ENCODE data around the gene SCNN1A. TPM values are rescaled to one million over a fixed set of nuclear protein-coding genes. Genes with fewer than 3 reads are reported as not detected.

Gene SCNN1A
- total and polyA plus RNA-seq, 2 donors (not counting 1 experiment from before 2014, with no cell fraction given): 0.20 TPM; not detected in 1

DNA sequence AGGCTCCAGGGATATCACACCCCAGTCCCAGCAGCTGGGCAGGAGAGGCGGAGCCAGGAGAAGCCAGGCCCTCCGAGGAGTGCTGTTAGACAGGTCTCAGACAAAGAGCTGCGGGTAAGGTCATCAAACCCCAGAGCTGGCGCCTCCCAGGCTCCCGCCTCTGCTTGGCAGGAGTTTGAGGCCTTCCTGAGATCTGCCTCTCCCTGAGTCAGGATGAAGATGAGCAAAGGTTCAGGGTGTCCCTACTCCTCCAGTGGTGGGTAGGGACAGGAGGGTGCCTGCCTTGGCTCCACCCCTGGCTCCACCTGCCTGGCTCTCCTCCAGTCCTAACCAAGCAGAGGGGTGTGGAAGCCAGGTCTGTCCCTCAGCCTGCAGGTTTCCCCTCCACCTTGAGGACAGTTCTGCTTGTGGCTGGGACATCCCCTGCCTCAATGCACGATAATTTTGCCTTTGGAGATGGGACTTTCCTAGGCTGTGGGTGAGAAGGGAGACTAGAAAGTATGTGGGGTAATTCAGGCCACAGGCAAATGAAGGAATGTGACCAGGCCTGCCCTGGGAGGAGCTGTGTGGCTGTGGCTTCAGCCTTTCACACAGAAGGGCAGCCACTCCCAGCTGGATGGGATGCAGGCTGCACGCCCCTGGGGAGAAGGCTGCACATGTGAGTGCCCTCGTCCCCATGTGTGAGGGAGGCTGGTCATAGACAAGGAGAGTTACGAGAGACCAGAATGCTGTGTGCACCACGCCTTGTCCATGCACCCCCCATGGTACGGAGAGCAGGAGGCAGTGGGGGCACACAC is 62.6 kb downstream of the SCNN1A start:
- H3K9ac ChIP-seq (ENCODE audit: low read length): no peak overlapping the region
- ChIA-PET POLR2A (no interaction called here), CTCF (no interaction called here)
- H3K27me3 Mint-ChIP-seq: peaks cover 58% of the 10 kb centered on the region
- no peak for ATAC-seq (ENCODE audit: low read depth)
- H3K4me2 ChIP-seq (replicated peaks; ENCODE audit: low read depth, low read length, poor library complexity, severe bottlenecking): no peak overlapping the region
- no peaks in the 10 kb centered on the region for H4K20me1 ChIP-seq (ENCODE audit: control insufficient read depth, insufficient read depth, low read length, poor library complexity, severe bottlenecking)
- H3K4me1 Mint-ChIP-seq: no peaks in the 10 kb centered on the region
- H3K27ac ChIP-seq (ENCODE audit: low read length in 2 of 2): no peak overlapping the region
- H3K9me3 Mint-ChIP-seq (ENCODE audit: insufficient read depth): no peaks in the 10 kb centered on the region
- no peak overlapping the region for H3K4me3 Mint-ChIP-seq
- intact Hi-C loops (cut with micrococcal nuclease): no loop called here
- TF ChIP-seq, protein P1, sequence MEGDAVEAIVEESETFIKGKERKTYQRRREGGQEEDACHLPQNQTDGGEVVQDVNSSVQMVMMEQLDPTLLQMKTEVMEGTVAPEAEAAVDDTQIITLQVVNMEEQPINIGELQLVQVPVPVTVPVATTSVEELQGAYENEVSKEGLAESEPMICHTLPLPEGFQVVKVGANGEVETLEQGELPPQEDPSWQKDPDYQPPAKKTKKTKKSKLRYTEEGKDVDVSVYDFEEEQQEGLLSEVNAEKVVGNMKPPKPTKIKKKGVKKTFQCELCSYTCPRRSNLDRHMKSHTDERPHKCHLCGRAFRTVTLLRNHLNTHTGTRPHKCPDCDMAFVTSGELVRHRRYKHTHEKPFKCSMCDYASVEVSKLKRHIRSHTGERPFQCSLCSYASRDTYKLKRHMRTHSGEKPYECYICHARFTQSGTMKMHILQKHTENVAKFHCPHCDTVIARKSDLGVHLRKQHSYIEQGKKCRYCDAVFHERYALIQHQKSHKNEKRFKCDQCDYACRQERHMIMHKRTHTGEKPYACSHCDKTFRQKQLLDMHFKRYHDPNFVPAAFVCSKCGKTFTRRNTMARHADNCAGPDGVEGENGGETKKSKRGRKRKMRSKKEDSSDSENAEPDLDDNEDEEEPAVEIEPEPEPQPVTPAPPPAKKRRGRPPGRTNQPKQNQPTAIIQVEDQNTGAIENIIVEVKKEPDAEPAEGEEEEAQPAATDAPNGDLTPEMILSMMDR (IDR thresholded peaks at IDR 0.05): no peak
- H2AFZ ChIP-seq (ENCODE audit: insufficient read depth, low read depth, low read length, poor library complexity, severe bottlenecking): no peak overlapping the region
- WGBS (ENCODE audit: insufficient coverage): 89% methylated on average over 11 of the region's 11 CpGs
- H3K36me3 ChIP-seq (replicated peaks in 1 of 2; ENCODE audit: control extremely low read depth in 1 of 2, control insufficient read depth in 1 of 2, extremely low read depth in 1 of 2, insufficient read depth in 2 of 2, low read length in 1 of 2): no peaks in the 10 kb centered on the region
- H3K27me3 ChIP-seq (replicated peaks in 1 of 4; ENCODE audit: control extremely low read depth in 1 of 4, control insufficient read depth in 3 of 4, insufficient read depth in 4 of 4, low read length in 3 of 4): peaks cover 0 to 73% (median 22%) of the 10 kb centered on the region in 4 experiments
- no peaks in the 10 kb centered on the region for H3K79me2 ChIP-seq (ENCODE audit: control insufficient read depth, insufficient read depth, low read length)
- peaks cover 0 to 6% (median 0%) of the 10 kb centered on the region in 3 donors for H3K9me3 ChIP-seq (ENCODE audit: control extremely low read depth in 1 of 3, control insufficient read depth in 2 of 3, insufficient read depth in 1 of 3, low read length in 2 of 3)
- H3K4me3 ChIP-seq (ENCODE audit: control extremely low read depth in 1 of 5, extremely low read depth in 1 of 5, insufficient read depth in 1 of 5, low read depth in 2 of 5, low read length in 4 of 5): no peak overlapping the region
- peaks cover 10 to 13% of the 10 kb centered on the region in 2 donors for H3K4me1 ChIP-seq (ENCODE audit: control insufficient read depth in 2 of 2, insufficient read depth in 2 of 2, low read length in 2 of 2)
- DNase-seq: no peak
- H3K27ac Mint-ChIP-seq: no peak overlapping the region

DNA sequence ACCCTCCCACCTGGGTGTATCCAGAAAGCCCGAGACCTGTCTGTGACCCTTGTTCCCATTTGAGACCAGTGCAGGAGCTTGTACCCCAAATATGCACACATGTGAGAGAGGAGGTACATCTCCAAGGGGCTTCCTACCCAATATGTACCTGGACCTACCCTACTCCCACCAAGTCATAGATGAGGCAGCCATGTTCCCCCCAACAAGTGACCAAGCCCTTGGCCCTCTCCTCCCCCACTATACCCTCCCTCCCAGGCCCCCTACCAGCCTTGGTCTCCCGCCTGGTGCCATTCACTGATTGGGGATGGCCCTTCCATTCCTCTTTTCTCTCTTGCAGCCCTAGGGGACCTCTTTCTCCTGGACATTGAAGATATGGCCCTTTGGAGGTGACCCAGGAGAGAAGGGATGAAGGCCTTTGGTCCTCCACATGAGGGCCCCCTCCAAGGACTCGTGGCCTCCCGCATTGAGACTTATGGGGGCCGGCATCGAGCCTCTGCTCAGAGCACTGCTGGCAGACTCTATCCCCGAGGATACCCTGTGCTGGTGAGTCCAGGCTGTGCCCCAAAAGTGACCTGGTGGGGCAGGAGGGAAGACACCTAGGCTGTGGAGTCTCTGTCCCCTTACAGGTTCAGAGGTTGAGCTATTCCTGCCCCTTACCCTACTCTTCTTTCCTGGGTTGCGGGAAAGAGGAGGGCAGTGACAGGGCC is 63.4 kb downstream of the SCNN1A start:
- Mint-ChIP-seq H3K4me3 (peak overlapping the region; percentile 10), H3K27me3 (peaks cover 59% of the 10 kb centered on the region), H3K4me1 (no peaks in the 10 kb centered on the region), H3K27ac (no peak overlapping the region), H3K9me3 (ENCODE audit: insufficient read depth) (no peaks in the 10 kb centered on the region)
- H3K9me3 ChIP-seq (ENCODE audit: control extremely low read depth in 1 of 3, control insufficient read depth in 2 of 3, insufficient read depth in 1 of 3, low read length in 2 of 3): peaks cover 0 to 6% (median 0%) of the 10 kb centered on the region in 3 donors
- no peaks in the 10 kb centered on the region for H3K79me2 ChIP-seq (ENCODE audit: control insufficient read depth, insufficient read depth, low read length)
- 96% methylated on average over 7 of the region's 8 CpGs for WGBS (ENCODE audit: insufficient coverage)
- TF ChIP-seq, protein P1 (IDR thresholded peaks at IDR 0.05): no peak
- no peak for TF ChIP-seq EZH2 (IDR thresholded peaks at IDR 0.05; ENCODE audit: borderline replicate concordance, insufficient read depth, low read depth, low read length, poor library complexity, severe bottlenecking)
- CTCF ChIA-PET: no interaction called here
- peaks cover 0 to 72% (median 20%) of the 10 kb centered on the region in 4 experiments for H3K27me3 ChIP-seq (replicated peaks in 1 of 4; ENCODE audit: control extremely low read depth in 1 of 4, control insufficient read depth in 3 of 4, insufficient read depth in 4 of 4, low read length in 3 of 4)
- H3K4me3 ChIP-seq (ENCODE audit: control extremely low read depth in 1 of 5, extremely low read depth in 1 of 5, insufficient read depth in 1 of 5, low read depth in 2 of 5, low read length in 4 of 5): no peak overlapping the region
- no peak for DNase-seq
- no peaks in the 10 kb centered on the region for H3K36me3 ChIP-seq (replicated peaks in 1 of 2; ENCODE audit: control extremely low read depth in 1 of 2, control insufficient read depth in 1 of 2, extremely low read depth in 1 of 2, insufficient read depth in 2 of 2, low read length in 1 of 2)
- no peak overlapping the region for H3K27ac ChIP-seq (ENCODE audit: low read length in 2 of 2)
- no peaks in the 10 kb centered on the region for H4K20me1 ChIP-seq (ENCODE audit: control insufficient read depth, insufficient read depth, low read length, poor library complexity, severe bottlenecking)
- H3K4me1 ChIP-seq (ENCODE audit: control insufficient read depth in 2 of 2, insufficient read depth in 2 of 2, low read length in 2 of 2): peaks cover 10 to 13% of the 10 kb centered on the region in 2 donors
- H3K9ac ChIP-seq (ENCODE audit: low read length): no peak overlapping the region
- no peak overlapping the region for H3K4me2 ChIP-seq (replicated peaks; ENCODE audit: low read depth, low read length, poor library complexity, severe bottlenecking)
- POLR2A ChIA-PET: no interaction called here
- no peak overlapping the region for H2AFZ ChIP-seq (ENCODE audit: insufficient read depth, low read depth, low read length, poor library complexity, severe bottlenecking)
- ATAC-seq (ENCODE audit: low read depth): no peak
- intact Hi-C loops (cut with micrococcal nuclease): no loop called here

Data from B cell (primary cell).